HG03342 (cell line): ENCODE measurements around the gene PRKACB.
A peak's percentile ranks its signal among the peaks of the same experiment; 100 is the strongest.

Experiments used
- ATAC-seq: cut with Tn5 transposase; IDR thresholded peaks from one replicate; pipeline ENCODE4 v1.9.1; 2021; ENCODE audit warnings: mild to moderate bottlenecking, moderate library complexity; ENCODE audit not compliant: unreplicated experiment

Gene PRKACB

DNA sequence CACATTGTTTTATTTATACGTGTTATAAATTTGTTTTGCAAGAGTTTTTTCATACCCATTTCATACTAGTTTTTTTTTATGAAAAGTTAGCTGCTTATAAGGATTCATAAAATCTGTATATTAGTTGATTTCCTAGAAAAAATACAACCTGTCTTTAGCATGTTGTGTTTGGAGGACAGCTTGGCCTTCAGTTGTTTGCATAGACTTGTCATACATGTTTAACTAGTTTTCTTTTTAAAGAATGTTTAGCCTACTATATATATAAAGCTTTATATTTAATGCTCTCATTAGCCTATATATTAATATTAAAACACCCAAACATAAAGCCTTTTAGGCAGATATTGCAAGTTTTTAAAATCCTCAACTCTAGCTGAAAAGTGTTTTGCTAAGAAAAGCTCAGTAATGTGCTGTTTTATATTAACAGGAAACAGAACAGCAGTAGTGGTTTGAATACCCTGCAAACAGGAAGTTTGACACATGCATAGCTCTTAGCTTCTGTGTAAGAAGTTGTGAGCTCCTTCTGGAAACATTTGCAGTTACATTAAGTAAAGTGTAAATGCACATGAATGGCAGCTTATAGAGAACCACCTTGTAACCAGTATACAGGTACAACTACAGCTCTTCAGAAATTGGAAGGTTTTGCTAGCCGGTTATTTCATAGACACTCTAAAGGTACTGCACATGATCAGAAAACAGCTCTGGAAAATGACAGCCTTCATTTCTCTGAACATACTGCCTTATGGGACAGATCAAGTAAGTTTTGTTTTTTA, at the start of gene PRKACB:
Gene PRKACB, plus strand, starts transcription at position 476 of the 770 bp plus-strand sequence. Its CDS starts 91 bp downstream, at position 567.
- ATAC-seq, result peak; percentile 91

DNA sequence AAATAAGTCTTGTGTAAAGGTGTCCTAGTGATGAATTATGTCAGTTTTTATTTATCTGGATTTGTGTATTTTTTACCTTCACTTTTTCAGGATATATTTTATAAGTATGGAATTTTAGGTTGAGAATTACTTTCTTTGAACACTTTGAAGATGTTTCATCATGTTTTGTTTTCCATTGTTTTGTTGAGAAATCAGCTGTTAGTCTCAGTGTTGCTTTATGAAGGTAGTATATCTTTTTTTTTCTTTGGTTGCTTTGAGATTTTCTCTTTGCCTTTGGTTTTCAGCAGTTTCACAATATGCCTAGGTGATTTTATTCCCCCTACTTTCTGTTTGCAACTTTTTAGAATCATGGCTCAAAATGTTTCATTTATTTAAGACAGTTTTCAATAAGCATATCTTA, 48.8 kb upstream of the PRKACB start:
- no peak for ATAC-seq

DNA sequence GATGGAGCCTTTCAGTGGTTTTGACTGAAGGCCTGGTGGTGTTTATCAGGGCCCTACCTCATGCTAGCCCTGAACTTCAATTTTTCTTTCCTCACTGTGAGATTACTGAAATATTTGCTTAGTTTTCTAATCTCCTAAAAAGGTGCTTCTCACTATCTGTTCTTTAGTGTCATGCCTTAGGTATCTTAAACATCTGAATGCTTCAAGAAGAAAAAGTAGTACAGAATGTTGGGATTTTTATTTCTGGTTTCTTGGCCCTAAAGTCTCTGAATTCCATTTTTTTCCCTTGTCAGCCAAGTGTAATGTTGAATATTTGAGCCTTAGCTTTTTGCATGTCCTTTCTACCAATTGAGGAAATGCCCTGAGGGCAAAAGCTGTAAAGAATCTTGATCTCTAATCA, 47.9 kb upstream of the PRKACB start:
- ATAC-seq, result no peak

DNA sequence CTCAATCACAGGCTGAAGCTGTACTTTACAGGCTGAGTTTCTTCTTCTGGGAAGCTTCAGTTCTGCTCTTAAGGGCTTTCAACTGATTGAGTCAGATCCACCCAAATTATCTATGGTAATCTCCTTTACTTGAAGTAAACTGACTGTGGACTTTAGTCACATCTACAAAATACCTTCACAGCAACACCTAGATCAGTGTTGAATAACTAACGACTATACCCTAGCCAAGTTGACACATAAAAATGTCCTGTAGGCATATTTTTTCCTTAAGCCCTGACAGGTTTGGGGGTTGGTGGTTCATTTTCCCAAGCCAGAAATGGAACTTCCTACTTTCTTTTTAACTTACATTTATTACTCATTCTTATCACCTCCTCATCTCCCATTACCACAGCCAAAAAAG, 42.9 kb upstream of the PRKACB start:
- ATAC-seq, result no peak

DNA sequence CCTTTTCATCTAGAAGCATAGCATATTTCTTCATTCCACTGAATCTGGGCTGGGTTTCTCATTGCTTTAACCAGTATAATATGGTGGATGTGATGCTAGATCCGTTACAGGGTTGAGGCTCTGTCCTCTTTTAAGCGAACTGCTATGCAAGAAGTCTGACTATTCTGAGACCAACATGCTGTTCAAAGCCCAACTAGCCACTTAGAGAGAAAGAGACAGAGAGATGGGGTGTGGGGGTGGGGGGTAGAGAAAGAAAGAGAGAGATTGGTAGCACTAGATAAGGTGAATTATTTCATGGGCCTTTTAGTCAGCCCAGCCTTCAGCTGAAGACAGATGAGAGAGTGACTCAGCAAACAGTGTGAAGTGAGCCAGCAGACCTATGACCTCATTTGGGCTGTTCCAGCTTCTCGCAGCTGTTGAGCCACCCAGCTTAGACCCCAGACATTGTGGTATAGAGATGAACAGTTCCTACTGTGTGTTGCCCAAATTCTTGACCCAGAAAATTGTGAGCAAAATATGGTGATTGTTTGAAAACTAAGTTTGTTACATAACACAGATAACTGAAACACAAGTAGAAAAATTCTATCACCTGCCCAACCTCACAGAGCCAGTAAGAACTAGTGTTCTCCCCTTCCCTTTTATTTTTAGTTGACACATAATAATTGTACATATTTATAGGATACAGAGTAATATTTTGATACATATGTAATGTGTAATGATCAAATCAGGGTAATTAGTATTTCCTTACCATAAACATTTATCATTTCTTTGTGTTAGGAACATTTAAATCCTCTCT, 40.7 kb upstream of the PRKACB start:
- ATAC-seq, result peak; percentile 88

DNA sequence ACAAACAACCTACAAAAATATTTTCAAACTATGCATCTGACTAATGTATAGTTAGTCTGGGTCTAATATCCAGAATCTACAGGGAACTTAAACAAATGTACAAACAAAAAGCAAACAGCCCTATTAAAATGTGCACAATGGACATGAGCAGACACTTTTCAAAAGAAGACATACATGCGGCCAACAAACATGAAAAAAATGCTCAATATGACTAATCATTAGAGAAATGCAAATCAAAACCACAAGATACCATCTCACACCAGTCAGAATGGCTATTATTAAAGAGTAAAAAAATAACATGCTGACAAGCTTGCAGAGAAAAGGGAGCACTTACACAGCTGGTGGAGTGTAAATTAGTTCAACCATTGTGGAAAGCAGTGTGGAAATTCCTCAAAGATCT, 36.5 kb upstream of the PRKACB start:
- peak; percentile 62 for ATAC-seq

DNA sequence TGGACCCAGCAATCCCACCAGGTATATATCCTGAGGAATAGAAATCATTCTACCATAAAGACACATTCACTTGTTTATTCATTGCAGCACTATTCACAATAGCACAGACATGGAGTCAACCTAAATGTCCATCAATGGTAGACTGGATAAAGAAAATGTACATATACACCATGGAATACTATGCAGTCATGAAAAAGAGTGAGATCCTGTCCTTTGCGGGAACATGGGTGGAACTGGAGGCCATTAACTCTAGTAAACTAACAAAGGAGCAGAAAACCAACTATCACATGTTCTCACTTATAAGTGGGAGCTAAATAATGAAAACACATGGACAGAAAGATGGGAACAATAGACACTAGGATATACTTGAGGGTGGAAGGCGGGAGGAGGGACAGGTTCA, 36.1 kb upstream of the PRKACB start:
- ATAC-seq, result no peak

DNA sequence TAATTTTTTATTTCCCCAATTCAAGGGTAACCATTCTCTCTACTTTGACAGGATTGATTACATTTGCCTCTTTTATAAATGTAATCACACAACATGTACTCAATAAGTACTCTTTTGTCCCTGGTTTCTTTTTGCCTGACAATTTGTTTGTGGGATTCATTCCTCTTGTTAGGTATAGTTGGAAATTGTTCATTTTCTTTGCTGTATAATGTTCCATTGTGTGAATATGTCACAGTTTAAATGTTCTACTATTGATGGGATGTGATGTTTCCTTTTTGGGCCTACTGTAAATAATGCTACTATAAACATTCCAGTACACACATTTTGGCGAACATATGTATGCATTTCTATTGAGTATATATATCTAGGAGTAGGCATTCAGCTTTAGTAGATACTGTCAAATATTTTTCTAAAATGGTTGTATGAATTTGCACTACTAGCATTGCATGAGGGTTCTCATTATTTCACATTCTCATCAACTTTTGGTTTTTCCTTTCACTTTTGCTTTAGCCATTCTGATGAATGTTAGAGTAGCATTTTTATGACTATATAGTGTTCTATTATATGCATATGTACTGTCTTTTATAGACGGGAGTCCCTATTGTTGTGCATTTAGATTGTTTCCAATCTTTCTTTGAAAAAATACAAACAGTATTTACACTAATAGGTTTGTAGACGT, 35.0 kb upstream of the PRKACB start:
- ATAC-seq, result no peak

DNA sequence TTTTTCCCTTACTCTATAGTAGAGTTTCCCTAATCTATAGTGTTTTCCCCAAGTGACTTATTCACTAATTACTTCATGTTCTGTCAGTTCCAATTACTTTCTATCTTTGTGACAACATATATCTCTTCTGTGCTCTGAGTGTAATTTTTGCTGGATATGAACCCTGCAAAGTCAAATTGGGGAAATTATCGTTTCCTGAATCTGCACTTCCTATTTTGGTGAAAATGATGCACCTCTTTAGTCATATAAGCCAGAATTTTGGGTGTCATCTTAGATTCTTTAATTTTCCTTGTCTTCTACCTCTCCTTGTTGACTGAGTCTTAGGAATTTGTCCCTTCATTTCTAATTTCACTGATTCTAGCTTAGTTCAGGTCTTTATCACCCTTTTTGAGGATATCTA, 33.4 kb upstream of the PRKACB start:
- ATAC-seq, result no peak

DNA sequence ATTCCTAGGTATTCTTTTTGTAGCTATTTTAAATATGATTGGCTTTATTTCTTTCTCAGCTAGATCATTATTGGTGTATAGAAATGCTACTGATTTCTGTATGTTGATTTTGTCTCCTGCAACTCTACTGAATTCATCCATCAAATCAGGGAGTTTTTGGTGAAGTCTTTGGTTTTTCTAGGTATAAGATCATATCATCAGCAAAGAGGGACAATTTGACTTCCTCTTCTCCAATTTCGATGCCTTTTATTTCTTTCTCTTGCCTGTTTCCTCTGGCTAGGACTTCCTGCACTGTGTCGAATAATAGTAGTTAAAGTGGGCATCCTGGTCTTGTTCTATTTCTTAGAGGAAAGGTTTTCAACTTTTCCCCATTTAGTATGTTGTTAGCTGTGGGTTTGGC, 27.5 kb upstream of the PRKACB start:
- ATAC-seq, result no peak

DNA sequence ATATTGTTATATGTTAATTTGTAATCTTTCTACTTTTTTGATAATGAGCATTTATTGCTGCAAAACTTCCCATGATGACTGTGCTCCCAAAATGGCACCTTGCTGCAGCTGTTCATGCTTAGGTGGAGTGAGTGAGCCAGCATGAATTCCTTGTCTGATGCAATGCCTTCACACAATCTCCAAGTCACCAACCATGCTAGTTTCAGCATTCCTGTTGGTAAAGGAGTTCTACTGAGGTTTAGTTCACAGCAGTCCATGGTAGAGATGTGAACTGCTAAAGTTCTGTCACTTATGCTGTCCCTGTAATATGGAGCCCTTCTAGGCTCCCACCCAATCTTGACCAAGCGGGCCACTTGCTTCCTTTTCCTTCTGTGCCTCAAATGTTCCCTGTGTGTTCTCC, 26.2 kb upstream of the PRKACB start:
- ATAC-seq, result no peak

DNA sequence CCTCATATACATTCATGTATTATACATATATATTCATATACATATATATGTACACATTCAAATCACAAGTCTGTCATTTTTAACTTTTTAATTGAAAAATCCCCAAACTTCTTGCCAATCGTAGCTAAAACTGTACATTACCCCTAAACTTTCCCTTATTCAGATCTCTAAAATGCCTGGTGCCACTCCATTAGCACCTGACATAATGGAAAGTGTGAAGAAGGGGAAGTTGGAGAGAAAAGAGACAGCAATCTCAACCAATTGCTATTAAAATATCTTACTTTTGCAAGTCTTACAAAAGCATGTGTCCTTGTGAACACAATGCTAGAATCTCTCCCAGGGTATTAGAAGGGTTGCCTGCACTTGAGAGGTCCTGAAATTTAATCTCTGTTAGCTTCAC, 22.7 kb upstream of the PRKACB start:
- no peak for ATAC-seq

DNA sequence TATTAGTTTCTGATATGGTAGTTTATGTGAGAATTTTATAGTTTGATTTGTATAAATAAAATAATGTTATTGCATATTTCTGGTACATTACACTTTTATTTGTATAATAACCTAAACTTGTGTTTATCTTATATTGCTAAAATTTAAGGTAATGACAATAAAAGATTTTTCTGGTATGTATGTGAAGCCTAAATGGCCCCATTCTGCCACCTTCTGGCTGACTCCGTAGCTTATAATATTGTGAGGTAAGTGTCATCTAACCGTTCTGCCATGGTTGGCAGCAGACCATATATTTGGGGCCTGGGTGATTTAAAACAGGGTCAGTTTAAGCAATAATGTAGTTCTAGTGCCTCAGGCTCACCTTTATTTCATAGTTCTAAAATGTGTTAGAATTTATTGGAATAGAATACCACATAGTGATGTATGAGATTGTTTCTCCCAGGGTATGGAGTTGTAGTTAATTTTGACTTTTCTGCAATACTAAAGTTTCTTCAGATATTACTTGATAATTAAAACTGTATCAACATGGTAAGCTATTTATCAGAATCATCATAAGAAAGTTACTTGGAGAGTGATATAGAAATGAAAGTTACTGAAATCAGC, 21.2 kb upstream of the PRKACB start:
- ATAC-seq, result no peak

DNA sequence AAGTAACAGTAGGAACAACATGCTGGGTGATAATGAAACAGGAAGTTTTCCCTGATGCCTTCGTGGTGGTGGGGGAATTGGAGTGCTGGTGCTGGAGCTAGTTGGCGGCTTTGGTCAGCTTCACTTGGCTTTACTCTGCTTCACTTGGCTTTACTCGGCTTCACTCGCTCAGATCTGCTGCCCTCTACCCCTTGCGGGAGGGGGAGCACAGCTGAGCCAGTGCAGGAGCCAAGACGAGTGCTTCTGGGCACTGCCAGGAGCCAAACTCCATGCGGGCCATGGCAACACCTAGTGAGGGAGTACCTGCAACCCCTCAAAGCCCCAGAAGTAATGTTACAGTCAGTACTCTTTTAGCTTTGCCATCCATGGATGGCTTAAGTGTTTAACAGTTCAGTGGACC, 10.6 kb upstream of the PRKACB start:
- ATAC-seq, result no peak

DNA sequence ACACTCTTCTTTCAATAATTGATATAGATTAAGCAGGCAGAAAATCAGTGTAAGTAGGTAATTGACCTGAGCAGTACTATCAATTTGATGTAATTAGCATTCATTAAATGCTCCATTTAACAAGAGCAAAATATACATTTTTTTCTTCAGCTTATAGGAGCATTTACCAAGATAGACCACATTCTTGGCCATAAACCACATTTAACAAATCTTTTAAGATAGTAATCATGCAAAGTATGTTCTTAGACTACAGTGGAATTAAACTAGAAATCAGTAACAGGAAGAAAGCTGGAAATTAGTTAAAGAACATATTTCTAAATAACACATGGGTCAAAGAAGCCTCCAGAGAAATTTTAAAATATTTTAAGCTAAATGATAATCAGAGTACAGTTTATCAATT, 8.7 kb upstream of the PRKACB start:
- ATAC-seq, result no peak

DNA sequence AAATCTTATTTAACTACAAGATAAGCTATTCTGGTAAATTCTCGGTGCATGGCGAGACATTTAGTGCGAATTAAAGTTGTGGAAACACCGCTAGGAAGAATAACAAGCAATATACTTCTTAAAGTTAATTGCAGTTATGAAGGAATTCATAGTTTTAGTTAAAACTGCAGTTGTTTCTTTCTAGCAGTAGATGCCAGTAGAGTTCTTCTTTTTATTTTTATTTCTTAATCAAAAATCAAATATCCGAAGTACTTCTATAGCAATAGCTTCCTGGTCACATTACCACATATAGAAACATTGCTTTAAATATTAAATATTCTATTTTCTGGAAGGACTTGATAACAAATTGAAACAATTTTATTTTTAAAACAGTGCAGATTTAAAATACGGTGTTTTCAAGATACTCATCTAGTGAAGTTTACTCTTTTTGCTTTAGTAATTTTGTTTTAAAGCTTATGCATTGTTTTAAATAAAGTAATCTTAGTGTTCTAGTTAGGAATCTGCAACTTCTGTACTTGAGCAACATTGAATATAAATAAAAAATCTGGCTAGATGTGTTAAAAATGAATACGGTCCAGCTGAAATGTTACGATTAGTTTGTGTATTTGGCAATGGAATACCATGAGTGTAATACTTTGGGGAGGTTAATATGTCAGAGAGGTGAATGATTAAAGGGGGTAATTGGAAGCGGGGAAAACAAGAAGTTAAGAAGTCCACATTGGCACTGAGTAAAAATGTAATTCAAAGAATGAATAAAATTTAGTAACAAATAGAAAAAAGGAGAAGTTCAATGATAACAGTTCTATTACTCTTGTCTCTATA, 2.7 kb upstream of the PRKACB start:
- no peak for ATAC-seq

DNA sequence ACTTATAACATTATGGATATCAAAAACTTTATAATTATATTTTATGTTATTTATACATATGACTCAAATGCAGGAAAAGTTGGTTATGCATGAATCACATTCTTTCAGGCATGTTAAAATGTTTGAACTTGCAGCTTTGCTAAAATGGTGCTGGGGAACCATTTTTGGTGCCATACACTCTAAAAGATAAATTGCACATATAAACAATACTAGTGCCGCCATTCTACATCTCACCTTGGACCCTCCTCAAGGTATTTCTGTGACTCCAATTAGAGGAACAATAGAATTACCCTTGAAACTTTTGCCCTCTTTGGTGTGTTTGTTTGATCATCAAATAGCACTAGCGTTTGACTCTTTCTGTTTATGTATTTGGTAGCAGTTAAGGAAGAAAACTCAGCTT, 997 bp downstream of the PRKACB start:
- no peak for ATAC-seq

DNA sequence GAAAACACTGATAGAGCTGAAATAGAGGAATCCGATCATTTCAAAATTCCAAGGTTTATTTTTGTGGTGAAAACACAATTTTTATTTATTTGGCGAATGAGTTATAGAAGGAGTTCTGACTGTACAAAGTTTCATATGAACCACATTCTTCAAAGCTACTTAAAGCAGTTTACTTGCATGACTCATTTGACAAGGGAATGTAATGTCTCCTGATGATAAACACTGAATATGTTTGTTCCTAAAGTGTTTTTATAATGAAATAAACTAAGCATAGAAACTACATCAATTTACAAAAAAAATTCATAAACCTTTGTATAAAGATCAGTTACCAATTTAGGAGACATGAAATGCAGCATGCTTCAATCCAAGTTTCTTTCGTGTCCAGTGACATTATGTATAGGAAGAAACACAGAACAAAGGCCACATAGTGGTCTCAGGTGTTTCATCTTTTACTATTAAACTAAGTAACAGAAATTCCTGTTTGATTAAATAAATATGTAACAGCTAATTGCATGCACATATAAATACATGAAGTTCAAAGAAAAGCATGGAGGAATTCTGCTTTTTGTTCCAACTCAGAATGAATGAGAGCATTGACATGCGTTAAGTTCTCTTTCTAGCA, 2.5 kb downstream of the PRKACB start:
- no peak for ATAC-seq

DNA sequence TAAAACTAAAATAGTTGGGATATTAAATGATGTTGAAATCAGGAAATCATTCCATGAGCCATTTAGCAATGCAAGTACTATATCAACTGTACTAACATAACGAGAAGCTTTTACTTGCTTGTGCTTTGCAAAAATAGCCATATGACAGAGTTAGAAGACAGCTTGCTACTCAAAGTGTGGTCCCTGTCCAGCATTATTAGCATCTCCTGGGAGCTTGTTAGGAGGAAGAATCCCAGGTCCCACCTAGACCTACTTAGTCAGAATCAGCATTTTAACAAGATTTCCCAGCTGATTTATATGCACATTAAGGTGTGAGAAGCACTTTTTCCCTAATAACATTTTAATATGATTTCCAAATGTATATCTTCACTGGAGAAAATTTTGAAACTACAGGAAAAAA, 4.7 kb downstream of the PRKACB start:
- no peak for ATAC-seq

DNA sequence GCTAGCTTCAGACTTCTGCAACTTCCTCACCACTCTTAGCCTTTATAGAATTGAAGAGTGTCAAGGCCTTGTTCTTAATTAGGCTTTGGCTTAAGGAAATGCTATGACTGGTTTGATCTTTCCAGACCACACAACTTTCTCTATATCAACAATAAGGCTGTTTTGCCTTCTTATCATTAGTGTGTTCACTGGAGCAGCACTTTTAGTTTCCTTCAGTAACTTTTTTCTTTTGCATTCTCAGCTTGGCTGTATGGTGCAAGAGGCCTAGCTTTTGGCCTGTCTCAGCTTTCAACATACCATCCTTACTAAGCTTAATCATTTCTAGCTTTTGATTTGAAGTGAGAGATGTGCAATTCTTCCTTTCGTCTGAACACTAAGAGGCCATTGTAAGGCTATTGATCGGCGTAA, 8.6 kb downstream of the PRKACB start:
- peak; percentile 88 for ATAC-seq
